Measurements from ENCODE around the gene SQOR.

Gene SQOR

GRCh38 chr15:45689616-45690015, 54.8 kb downstream of the SQOR start:
- H3K27me3 Mint-ChIP-seq, result no peaks in the 10 kb centered on the region
- DNase-seq (ENCODE audit: low spot score in 2 of 2) (no peak), ATAC-seq (ENCODE audit: low read depth) (no peak)
- H3K36me3 Mint-ChIP-seq, result peaks cover 35% of the 10 kb centered on the region
- H3K27ac Mint-ChIP-seq, result no peak overlapping the region
- no peak overlapping the region for H3K4me3 Mint-ChIP-seq
- H3K9me3 Mint-ChIP-seq, result no peaks in the 10 kb centered on the region
- H3K4me1 Mint-ChIP-seq, result no peaks in the 10 kb centered on the region

- no peaks in the 10 kb centered on the region for H3K4me1 Mint-ChIP-seq
- no peak for ATAC-seq (ENCODE audit: low read depth)
- H3K27me3 Mint-ChIP-seq, result no peaks in the 10 kb centered on the region
- H3K27ac Mint-ChIP-seq, result no peak overlapping the region
- H3K36me3 Mint-ChIP-seq, result peaks cover 28% of the 10 kb centered on the region
- H3K4me3 Mint-ChIP-seq, result no peak overlapping the region
- H3K9me3 Mint-ChIP-seq, result no peaks in the 10 kb centered on the region
- no peak for DNase-seq (ENCODE audit: low spot score in 2 of 2)
Observed at GRCh38 chr15:45690581-45691260, 55.9 kb downstream of the SQOR start.

DNA sequence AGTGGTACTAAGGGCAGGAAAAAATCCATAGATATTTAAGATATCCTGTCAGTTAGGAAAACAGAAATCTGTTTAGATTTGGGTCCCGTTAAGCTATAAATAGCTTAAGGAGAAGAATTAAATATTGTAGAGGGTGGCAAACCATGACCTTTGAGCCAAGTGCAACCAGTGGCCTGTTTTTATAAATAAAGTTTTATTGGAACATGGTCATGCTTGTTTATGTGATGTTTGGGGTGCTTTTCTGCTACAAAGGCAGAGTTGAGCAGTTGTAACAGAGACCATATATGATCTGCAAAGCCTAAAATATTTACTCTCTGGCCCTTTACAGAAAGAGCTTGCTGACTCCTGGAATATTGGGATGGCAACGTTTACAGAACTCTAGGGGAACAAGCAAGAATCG, 66.3 kb downstream of the SQOR start:
- H3K4me1 Mint-ChIP-seq, result peaks cover 10% of the 10 kb centered on the region
- no peak for DNase-seq (ENCODE audit: low spot score in 2 of 2)
- H3K4me3 Mint-ChIP-seq, result no peak overlapping the region
- no peak for ATAC-seq (ENCODE audit: low read depth)
- no peak overlapping the region for H3K27ac Mint-ChIP-seq
- H3K36me3 Mint-ChIP-seq, result peaks cover 4% of the 10 kb centered on the region
- peaks cover 3% of the 10 kb centered on the region for H3K27me3 Mint-ChIP-seq
- no peaks in the 10 kb centered on the region for H3K9me3 Mint-ChIP-seq

- Mint-ChIP-seq H3K4me3 (no peak overlapping the region), H3K27me3 (peaks cover 3% of the 10 kb centered on the region), H3K27ac (no peak overlapping the region), H3K4me1 (peaks cover 10% of the 10 kb centered on the region), H3K36me3 (peaks cover 3% of the 10 kb centered on the region), H3K9me3 (no peaks in the 10 kb centered on the region)
- ATAC-seq (ENCODE audit: low read depth) (no peak), DNase-seq (ENCODE audit: low spot score in 2 of 2) (no peak)
Observed at GRCh38 chr15:45702041-45702440, 67.2 kb downstream of the SQOR start.

- DNase-seq (ENCODE audit: low spot score in 2 of 2) (no peak), ATAC-seq (ENCODE audit: low read depth) (peak; percentile 14)
- peaks cover 10% of the 10 kb centered on the region for H3K4me1 Mint-ChIP-seq
- no peak overlapping the region for H3K27ac Mint-ChIP-seq
- peaks cover 3% of the 10 kb centered on the region for H3K27me3 Mint-ChIP-seq
- H3K9me3 Mint-ChIP-seq, result no peaks in the 10 kb centered on the region
- peaks cover 2% of the 10 kb centered on the region for H3K36me3 Mint-ChIP-seq
- peak overlapping the region; percentile 72 for H3K4me3 Mint-ChIP-seq
Observed at GRCh38 chr15:45703670-45704328, 69.0 kb downstream of the SQOR start.

DNA sequence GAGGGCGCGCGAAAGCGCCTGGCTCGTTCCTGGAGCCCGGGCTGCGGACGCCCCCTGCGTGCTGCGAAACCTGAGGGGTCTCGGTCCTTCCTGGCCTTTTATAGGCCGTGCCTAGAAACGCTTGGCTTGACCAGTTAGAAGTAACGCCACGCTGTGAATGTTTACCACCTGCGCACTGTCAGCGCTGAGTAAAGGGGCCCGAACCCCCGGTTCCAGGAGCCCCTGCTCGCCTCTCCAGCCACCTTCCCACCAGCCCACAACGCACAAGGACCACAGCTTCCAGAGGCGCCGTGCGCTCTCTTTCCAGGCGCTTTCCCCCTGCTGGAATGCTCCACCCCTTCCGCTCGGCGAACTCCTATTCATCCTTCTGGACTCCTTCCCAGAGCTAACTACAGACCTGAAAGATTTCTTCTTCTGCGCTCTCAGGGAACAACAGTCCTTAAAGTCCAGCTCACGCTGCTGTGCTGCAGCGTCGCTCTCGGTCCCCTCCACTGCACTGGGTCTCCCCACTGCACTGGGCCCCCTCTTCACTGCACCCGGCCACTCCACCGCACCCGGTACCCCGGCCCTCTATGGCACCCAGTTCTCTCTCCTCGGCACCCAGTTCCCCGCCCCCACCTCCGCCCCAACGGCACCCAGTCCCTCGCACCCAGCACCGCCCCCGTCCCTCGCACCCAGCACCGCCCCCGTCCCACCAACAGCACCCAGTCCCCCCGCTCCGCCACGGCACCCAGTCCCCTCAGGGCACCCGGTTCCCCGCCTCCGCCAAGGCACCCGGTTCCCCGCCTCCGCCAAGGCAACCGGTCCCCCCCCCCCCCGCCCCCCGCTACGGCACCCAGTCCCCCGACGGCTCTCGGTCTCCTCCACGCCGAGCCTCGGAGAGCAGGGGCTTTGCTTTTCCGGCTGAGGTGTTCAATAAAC, 69.8 kb downstream of the SQOR start:
- Mint-ChIP-seq H3K36me3 (no peaks in the 10 kb centered on the region), H3K27me3 (peaks cover 3% of the 10 kb centered on the region), H3K27ac (no peak overlapping the region), H3K4me1 (peaks cover 10% of the 10 kb centered on the region), H3K4me3 (peak overlapping the region; percentile 89), H3K9me3 (no peaks in the 10 kb centered on the region)
- DNase-seq (ENCODE audit: low spot score in 2 of 2) (no peak), ATAC-seq (ENCODE audit: low read depth) (peak; percentile 40)

- Mint-ChIP-seq H3K4me3 (peak overlapping the region; percentile 89), H3K27me3 (peaks cover 3% of the 10 kb centered on the region), H3K9me3 (no peaks in the 10 kb centered on the region), H3K36me3 (no peaks in the 10 kb centered on the region), H3K27ac (no peak overlapping the region), H3K4me1 (peaks cover 10% of the 10 kb centered on the region)
- ATAC-seq (ENCODE audit: low read depth) (peak; percentile 87), DNase-seq (ENCODE audit: low spot score in 2 of 2) (peak; percentile 59 to 63)
Observed at GRCh38 chr15:45705510-45706473, 71.0 kb downstream of the SQOR start.

DNA sequence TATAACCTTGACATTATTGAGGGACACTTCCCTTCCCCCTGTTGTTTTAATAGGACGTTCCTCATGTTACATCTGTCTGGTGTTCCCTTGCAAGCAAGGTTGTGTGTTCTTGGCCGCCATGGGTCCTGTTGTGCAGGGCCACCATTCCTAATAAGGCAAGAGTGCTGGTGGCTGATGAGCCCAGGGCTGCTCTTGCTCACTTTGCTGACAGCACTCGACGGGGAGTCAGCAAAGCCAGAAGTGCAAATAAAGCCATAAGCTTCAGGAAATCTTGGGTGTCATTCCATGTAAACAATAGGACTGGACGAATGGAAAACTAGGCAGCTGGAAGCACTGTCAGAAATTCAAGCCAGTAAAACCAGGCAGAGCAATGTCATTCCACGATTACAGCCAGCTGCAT, 75.8 kb downstream of the SQOR start:
- ATAC-seq (ENCODE audit: low read depth) (no peak), DNase-seq (ENCODE audit: low spot score in 2 of 2) (no peak)
- Mint-ChIP-seq H3K27me3 (peaks cover 17% of the 10 kb centered on the region), H3K4me3 (no peak overlapping the region), H3K4me1 (peaks cover 3% of the 10 kb centered on the region), H3K9me3 (no peaks in the 10 kb centered on the region), H3K27ac (no peak overlapping the region), H3K36me3 (no peaks in the 10 kb centered on the region)

DNA sequence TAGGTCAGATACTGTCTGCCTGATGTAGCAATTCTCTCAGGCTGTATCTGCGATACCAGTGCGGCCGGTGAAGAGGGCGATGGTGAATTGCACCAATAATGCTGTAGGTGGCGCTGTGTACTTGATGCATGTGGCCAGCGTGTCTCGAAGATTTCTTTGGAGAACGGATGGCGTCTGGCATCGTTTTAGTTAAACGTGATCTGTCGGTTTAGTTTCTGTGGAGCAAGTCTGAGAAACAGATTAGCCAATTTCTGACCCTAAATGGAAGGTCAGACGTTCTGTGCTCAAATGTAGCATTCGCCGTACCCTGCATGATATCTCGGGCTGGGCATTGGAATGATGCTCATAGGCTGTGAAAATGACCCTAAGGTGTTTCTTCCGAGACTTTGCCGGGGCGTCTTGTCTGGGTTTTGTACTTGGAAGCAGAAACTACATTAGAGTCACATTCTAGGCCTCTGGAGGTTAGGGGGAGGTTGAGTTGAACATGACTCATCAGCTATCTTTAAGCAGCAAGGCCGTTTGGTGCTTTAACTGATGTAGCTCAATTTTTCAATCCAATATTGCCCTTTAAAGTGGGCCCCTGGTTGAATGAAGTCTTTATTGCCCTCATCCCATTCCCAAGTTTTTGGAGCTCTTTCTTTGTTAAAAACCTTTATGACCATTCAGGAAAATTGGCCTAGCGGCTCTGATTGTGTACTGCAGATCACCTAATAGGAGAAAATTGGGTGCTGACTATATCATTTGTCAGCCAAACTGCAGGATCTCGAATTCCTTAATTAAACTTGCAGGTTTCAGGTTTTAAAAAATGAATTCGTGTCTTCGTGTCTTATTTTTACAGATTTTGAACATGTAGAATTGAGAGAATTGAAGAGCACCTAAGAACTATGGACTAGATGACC, 80.0 kb downstream of the SQOR start:
- Mint-ChIP-seq H3K27ac (no peak overlapping the region), H3K4me3 (no peak overlapping the region), H3K27me3 (peaks cover 17% of the 10 kb centered on the region), H3K9me3 (no peaks in the 10 kb centered on the region), H3K36me3 (no peaks in the 10 kb centered on the region), H3K4me1 (no peaks in the 10 kb centered on the region)
- peak in 1 of 2 donors; percentile 21 for DNase-seq (ENCODE audit: low spot score in 2 of 2)
- ATAC-seq (ENCODE audit: low read depth), result no peak

DNA sequence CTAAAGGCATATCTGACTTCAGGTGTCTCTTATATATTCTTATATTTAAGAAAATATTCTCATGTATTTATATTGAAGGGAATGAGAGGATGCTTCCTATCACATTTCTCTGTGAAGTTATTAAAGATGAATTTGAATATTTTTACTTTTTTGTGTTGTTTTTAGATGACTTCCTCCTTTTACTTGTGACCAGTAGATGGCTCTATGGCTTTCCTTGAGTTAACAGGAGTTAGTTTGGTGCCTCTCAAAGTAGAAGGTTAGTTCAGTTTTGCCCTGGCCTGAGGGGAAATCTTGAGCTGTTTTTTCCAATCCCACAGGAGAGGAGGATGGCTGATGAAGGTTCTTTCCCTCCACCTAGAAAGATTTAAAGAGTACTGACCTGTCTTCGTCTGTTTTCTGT, 80.7 kb downstream of the SQOR start:
- ATAC-seq (ENCODE audit: low read depth) (no peak), DNase-seq (ENCODE audit: low spot score in 2 of 2) (no peak)
- Mint-ChIP-seq H3K27ac (no peak overlapping the region), H3K4me3 (no peak overlapping the region), H3K9me3 (no peaks in the 10 kb centered on the region), H3K4me1 (no peaks in the 10 kb centered on the region), H3K36me3 (no peaks in the 10 kb centered on the region), H3K27me3 (peaks cover 17% of the 10 kb centered on the region)

DNA sequence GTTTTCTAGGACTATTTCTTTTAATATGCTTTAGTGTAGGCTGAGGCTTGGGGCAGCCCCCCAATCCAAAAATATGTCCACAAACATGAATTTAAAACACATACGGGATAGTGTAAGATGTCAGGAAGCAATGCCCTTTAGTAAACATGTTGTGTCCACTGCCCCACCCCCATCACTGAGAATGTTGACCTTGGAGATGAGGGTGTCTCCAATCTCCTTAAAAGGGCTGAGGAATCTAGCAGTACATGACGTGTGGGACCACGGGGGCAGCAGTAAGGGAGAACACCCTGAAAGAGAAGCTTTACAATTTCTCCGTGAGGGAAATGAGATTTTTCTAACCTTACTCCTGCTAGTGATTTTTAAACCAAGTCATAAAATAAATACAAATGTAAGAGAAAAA, 84.7 kb downstream of the SQOR start:
- H3K36me3 Mint-ChIP-seq, result no peaks in the 10 kb centered on the region

GRCh38 chr15:45720183-45720582, 85.4 kb downstream of the SQOR start:
- no peak for DNase-seq (ENCODE audit: low spot score in 2 of 2)
- peaks cover 12% of the 10 kb centered on the region for H3K27me3 Mint-ChIP-seq
- H3K9me3 Mint-ChIP-seq, result no peaks in the 10 kb centered on the region
- H3K4me1 Mint-ChIP-seq, result no peaks in the 10 kb centered on the region
- H3K36me3 Mint-ChIP-seq, result no peaks in the 10 kb centered on the region
- H3K4me3 Mint-ChIP-seq, result no peak overlapping the region
- no peak for ATAC-seq (ENCODE audit: low read depth)
- no peak overlapping the region for H3K27ac Mint-ChIP-seq

More for the DNA sequence above, 84.7 kb downstream of the SQOR start:
- Mint-ChIP-seq H3K27ac (no peak overlapping the region), H3K27me3 (peaks cover 14% of the 10 kb centered on the region), H3K4me3 (no peak overlapping the region), H3K9me3 (no peaks in the 10 kb centered on the region), H3K4me1 (no peaks in the 10 kb centered on the region)
- DNase-seq (ENCODE audit: low spot score in 2 of 2) (no peak), ATAC-seq (ENCODE audit: low read depth) (no peak)

All from memory B cell (primary cell).